HG03378 (cell line): ENCODE data around the gene ARG1.
A peak's percentile ranks its signal among the peaks of the same experiment; 100 is the strongest.
"Not testable (repeated sequence)": the region's sequence is repeated elsewhere in the genome, so short reads cannot be mapped to it uniquely, and the experiment has no call there.

ENCODE experiments used
- ATAC-seq: cut with Tn5 transposase; IDR thresholded peaks from one replicate; pipeline ENCODE4 v1.9.1; 2021; ENCODE audit warnings: mild to moderate bottlenecking, moderate library complexity; ENCODE audit not compliant: unreplicated experiment

Gene ARG1

DNA sequence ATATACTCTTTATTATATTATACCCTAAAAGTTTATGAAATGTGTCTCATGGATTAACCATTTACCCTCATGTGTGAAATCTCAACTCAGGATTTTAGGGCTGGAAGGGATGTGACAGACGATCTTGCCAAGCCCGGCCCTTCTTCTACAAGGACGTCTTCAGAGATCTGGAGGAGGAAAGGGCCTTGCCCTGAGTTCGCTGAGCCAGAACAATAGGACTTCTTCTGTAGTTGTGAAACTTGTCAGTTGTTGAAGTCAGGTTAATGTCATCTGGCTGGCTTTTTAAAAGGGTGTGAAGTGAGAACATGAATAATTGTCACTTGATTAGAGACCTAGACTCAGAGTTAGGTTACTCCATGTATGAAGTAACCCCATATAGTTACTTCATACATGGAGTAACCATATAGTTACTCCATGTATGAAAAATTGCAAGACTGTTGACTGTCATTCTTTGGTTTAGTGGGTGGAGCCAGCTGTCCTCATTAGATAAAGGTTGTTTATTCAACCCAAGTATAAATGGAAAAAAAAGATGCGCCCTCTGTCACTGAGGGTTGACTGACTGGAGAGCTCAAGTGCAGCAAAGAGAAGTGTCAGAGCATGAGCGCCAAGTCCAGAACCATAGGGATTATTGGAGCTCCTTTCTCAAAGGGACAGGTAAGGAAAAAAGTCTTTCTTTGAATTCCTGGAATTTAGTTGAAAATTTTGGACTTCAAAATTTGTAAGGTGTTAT, at the start of gene ARG1:
ARG1 (plus strand) TSS at position 541 of the 730 bp plus-strand sequence; CDS start at position 598, 57 bp downstream.
- ATAC-seq: no peak

DNA sequence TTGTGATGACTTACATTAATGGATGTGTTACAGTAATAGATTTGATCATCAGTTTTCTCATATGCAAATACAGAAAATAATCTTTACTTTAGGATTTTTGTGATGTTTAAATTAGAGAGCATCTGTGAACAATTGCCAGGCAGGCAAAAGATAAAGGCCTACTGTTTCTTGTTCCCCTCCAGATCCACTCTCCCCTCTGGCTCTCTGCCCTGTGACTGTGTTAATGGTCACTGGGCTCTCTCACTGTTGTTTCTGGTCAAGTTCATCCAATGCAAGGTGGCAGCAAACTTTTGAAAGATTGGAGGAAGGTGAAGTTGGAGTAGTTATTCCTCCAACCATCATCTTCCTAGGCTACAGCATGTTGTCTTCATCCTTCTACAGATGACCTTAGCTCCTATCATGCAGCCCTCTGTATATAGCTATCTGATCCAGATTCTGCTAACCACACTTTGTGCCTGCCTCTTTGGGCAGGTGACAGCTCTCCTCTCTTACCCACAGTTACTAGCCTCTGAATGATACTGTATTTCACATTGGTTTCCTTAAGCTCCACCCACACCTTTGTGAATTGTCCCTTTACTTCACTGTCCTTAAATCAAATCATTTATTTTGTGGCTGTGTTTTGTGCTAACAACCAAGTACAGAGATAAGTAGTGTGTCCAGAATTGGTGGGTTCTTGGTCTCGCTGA, 48.9 kb upstream of the ARG1 start:
- ATAC-seq: no peak

DNA sequence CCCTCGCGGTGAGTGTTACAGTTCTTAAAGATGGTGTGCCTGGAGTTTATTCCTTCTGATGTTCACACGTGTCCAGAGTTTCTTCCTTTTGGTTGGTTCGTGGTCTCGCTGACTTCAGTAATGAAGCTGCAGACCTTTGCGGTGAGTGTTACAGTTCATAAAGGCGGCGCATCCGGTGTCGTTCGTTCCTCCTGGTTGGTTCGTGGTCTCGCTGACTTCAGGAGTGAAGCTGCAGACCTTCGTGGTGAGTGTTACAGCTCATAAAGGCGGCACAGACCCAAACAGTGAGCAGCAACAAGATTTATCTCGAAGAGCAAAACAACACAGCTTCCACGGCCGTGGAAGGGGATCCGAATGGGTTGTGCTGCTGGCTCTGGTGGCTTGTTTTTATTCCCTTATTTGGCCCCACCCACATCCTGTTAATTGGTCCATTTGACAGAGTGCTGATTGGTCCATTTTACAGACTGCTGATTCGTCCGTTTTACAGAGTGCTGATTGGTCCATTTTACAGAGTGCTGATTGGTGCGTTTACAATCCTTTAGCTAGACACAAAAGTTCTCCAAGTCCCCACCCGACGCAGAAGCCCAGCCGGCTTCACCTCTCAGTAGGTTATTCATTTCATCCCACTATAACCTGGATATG, 48.2 kb upstream of the ARG1 start:
- no peak for ATAC-seq

DNA sequence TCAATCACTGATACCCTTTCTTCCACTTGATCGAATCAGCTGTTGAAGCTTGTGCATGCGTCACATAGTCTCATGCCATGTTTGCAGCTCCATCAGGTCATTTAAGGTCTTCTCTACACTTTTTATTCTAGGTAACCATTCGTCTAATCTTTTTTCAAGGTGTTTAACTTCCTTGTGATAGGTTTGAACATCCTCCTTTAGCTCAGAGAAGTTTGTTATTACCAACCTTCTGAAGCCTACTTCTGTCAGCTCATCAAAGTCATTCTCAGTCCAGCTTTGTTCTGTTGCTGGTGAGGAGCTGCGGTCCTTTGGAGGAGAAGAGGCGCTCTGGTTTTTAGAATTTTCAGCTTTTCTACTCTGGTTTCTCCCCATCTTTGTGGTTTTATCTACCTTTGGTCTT, 42.1 kb upstream of the ARG1 start:
- ATAC-seq: not testable (repeated sequence)

DNA sequence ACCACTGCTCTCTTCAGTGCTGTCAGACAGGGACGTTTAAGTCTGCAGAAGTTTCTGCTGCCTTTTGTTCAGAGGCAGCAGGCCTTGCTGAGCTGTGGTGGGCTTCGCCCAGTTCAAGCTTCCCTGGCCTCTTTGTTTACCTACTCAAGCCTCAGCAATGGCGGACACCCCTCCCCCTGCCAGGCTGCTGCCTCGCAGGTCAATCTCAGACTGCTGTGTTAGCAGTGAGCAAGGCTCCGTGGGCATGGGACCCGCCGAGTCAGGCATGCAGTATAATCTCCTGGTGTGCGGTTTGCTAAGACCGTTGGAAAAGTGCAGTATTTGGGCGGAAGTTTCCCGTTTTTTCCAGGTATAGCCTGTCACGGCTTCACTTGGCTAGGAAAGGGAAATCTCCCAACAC, 41.3 kb upstream of the ARG1 start:
- ATAC-seq: not testable (repeated sequence)

DNA sequence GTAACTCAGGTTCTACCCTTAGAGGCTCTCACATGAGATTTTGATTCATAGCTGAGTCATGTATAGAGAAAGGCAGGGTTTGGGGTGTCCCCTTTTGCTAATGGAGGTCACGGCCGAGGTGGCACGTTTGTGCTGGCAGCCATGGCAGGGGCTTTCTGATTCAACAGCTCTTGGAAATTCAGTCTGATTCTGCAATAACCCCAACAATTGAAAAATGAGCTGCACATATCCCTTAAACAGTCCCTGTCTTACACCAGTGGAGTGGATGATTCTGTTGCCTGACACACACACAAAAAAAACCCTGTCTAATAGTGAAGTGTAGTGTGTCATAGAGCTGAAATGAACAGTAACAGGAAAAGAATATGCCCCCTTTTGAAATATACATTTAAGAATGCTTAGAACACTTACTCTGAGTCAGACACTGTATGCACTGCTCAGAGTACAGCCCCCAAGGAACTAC, 40.4 kb upstream of the ARG1 start:
- peak; percentile 95 for ATAC-seq

DNA sequence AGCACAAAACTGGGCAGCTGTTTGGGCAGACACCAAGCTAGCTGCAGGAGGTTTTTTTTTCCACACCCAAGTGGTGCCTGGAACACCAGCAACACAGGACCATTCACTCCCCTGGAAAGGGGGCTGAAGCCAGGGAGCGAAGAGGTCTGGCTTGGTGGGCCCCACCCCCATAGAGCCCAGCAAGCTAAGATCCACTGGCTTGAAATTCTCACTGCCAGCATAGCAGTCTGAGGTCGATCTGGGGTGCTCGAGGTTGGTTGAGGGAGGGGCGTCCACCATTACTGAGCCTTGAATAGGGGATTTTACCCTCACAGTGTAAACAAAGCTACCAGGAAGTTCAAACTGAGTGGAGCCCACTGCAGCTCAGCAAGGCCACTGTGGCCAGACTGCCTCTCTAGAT, 34.4 kb upstream of the ARG1 start:
- not testable (repeated sequence) for ATAC-seq

DNA sequence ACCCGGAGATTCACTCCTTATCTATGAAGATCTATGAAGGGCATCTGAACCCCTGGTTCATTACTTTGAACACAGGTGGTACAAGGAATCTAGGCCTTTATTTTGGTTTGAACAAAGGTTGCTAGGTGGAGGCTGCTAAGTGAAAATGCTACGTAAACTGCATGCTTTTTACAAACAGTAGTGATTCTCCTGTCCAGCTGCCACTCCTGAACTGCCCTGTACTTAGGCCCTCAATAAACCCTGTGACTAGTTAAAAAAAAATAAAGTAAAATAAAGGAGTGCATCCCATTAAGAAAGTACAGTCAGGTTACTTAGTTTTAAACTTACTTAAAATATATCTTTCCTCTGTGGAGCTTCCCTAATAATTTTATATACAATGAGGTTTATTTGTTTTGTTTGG, 27.7 kb upstream of the ARG1 start:
- ATAC-seq: no peak

DNA sequence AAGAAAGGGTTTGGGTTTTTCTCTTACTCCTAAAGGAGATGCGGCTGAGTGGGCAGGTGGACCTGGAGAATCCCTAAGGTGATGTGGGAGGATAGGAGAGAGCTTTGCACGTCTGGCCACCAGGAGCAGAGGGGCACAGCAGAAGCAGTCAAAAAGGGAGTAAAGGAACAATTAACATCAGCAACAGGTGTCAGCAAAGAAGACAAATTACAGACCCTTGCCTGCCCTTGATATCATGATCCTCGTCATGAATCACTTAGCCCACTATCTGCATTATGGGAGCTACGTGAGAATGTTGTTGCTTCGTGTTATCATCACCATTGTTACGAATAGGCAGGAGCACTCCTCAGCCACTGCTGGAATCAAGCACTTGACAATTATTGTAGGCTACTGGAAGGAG, 25.5 kb upstream of the ARG1 start:
- ATAC-seq: no peak

DNA sequence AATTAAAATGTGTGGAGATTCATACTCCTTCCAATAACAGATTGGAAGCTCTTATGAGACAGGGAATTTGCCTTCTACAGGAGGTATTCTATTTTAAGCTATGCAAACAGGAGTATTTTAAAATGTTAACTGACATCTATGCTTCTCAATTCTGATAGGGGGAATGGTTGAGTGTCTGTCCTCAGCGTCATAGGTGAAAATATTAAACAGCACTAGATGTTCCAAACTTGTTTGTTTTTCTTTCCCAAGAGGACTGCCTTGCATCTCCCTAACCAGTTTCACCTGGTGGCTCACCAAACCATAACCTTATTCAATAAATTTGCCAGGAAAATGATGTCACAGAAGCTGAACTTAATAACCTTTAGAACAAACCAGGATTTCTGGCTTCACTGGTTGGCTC, 24.6 kb upstream of the ARG1 start:
- ATAC-seq: no peak

DNA sequence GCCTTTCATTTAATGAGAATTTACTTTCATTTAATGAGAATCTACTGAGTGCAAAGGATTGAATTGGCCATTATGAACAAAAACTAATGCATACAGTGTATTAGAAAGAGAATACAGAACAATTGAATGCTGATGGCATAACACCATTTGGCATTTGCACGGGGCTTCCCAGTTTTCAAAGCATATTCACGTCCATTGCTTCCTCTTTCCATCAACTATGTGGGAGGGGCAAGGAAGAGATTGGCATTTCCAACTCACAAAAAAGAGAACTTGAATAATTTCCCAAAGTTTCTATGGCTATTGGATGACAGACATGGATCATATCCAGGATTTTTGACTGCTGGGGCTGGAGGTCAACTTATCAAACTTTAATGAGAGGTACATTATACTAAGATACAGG, 23.2 kb upstream of the ARG1 start:
- no peak for ATAC-seq

DNA sequence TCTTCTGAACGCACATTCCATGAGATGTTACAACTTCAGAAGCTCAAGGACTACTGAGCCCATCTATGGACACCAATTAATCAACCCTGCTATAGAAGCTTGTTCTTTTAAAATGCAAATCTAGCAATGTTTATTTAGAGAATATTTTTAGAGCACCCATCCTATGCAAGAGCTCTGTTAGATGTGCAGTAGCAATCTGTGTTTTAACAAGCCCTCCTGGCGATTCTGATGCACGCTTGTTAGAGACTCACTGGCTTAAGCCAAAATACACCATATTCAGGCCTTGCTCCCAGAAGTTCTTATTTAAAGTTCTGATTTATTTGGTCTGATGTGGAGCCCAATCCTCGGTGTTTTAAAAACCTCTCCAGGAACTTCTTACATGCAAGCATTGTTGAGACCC, 21.1 kb upstream of the ARG1 start:
- ATAC-seq: no peak

DNA sequence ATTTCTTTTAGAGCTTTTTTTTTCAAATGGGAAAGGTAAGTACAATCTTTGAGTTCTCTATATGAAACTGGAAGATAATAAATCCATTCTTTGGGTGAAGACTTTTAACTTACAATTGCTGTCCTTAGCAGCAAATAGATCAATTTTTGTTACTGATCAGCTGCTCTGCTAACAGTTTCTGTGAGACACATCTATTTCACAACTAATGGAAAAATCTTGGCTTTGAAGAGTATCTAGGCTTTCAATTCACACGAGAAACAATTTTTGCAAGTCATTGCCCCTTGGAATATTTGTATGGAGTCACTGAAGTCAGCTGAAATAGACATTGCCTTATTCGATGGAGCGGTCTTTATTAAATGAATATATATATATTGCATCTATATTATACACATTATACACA, 20.5 kb upstream of the ARG1 start:
- no peak for ATAC-seq

DNA sequence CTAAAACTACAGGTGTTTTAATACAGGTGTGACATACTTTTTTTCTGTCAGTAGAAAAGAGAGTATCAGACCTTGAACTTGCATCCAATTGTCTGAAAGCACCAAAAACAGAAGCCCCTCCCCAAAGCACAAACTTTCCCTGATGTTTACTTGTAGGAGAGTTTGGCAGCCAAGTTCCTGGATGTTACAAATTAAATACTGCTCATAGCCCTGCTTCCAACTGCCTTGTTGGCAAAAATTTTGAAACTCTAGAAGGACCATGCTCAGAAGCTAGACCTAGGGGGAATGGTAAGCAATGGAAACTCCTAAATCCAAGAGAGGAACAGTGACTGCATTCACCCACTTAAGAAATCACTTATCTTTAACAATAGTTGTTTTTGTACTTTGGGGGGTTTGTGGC, 17.0 kb upstream of the ARG1 start:
- no peak for ATAC-seq

DNA sequence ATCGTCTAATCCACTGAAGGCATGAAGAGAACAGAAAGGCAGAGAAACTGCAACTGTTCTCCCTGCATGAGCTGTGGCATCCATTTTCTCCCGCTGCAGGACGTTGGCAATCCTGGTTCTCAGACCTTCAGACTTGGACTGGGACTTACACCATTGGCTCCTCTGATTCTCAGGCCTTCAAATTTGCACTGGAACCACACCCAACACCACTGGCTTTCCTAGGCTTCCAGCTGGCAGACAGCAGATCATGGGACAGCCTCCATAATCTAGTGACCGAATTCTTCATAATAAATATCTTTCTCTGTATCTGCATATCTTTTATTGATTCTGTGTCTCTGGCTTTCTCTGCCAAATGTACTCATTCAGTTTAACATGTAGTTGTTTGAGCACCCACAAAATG, 14.1 kb upstream of the ARG1 start:
- ATAC-seq: no peak

DNA sequence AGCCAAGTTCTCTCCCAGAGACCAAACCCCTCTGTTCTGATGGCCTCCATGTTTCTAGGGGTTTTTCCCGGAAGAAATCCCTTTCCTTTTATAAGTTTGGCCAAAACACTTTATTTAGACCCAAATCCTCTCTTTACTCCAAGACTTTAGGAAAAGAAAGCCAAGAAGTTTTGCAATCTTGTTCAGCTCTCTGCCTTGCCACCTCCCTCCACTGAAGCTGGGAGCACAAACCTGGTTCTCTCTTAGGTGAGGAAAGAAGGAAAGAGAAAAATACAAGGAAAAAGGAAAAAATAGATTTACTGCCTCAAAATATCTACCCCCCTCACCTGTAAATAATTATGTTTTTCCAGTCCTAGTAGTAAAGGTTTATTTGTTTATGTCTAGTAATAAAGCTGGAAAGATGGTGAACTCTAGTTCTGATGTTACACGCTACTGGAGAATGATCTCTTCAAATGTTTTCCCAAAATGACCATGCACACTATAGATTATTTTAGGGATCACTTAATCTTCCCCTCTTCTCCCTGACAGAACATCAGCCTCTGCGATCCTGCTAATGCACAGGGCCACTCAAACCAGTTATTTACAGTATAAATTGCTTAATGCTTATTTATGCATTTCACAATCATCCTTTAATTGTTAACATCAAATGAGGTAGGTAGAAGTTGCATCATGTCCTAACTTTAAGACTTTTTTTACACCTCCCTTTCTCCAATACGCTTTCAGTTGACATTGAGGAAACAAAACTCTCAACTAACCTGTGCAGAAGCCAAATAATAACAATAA, 10.9 kb upstream of the ARG1 start:
- ATAC-seq: no peak

DNA sequence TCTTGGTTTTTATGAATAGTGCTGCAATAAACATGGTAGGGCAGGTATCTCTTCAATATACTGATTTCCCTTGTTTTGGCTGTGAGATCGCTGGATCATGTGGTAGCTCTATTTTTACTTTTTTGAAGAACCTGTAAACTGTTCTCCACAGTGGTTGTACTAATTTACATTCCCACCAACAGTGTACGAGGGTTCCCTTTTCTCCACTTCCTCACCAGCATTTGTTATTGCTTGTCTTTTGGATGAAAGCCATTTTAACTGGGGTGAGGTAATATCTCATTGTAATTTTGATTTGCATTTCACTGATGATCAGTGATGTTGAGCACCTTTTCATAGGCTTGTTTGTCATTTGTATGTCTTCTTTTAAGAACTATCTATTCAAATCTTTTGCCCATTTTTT, 8.0 kb upstream of the ARG1 start:
- no peak for ATAC-seq

DNA sequence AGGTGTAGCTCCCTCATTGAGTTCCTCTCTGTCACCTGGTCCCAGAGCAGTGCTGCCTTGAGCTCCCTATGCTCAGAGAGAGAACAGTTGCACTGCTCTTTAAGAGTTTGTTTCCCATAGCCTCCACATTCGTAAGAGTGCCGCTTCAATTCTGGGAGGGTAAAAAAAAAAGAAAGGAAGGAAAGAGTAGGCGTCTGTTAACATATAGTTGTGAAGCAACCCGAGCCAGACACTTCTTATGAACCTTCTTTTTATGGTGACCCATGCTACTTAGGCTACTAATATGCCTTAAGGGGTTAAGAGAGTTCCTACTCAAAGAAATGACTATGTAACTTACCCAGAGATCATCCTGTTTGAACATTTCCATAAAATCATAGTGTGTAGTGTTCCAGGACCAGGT, 4.3 kb upstream of the ARG1 start:
- ATAC-seq: no peak

DNA sequence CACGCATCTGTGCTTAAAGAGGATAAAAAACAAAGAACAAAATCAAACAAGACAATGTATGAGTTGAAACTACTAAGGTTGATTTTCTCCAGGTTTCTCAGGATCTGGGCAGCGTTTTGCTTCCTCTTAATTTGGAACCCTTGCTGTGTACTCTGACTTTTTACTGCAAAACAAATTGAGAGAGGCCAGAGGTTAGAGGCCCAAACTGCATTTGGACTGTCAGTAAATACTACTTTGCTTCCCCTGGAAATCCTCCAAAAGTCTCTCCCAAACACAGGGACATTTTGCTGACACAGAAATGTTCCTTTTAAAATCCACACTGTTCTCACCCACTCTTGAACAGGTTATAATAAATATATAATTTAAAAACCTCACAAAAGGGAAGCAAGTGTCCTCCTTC, 1.1 kb downstream of the ARG1 start:
- ATAC-seq: no peak

DNA sequence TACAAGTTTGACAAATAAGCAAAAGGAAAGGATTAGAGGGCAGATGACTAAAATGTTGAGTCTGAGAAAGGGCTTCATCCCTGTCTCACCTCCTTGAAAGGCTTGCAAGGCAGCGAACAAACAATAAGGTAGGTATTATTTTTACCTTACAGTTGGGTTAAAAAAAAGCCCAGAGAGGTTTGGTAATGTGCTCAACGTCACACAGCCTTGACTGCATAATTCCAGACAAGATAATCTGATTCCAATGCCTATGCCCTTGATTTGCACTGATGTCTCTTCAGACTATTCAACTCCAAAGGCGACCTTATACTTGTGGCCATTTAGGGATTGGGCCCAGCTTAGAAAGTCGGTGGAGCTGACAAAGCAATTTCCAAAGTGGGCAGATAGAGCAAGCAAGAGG, 1.7 kb downstream of the ARG1 start:
- ATAC-seq: no peak

DNA sequence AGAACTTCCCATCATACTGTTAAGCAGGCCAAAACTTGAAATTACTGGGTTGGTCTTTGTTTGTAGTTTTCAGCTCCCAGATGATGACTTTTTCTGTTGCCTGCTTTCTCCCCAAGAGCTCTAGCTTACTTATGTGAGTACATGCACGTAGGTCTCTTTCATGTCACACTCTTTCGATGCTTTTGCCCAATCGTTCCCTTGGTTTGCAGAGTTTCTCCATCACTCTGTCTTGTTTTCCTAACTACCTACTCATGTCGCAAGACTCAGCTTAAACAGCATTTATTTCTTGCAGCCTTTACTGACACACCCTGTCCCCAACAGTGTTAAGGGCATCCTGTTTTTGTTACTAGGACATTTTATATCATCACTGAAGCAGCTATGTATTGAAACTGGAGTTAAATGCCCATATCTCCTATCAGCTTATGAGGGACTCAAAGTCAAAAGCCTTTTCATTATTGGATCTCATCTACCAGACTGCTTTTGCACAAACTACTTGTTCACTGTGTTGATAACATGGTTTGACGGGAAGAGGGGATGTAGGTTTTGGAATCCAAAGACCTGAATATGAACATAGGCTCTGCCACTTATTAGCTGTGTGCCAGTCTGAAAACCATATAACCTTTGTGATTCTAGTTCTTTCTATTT, 2.9 kb downstream of the ARG1 start:
- no peak for ATAC-seq
